HEK293 (cell line): ENCODE results near the gene CDH23.

ENCODE experiments used
- TCF7L2 ChIP-seq: IDR thresholded peaks from 2 replicates; pipeline ENCODE4 v1.6.1; 2011; ENCODE audit warnings: low read depth, mild to moderate bottlenecking, inconsistent platforms, low read length, moderate library complexity, borderline replicate concordance
- ZNF112 ChIP-seq: fragments of 450-650 bp; formaldehyde crosslinking; IDR thresholded peaks from 2 replicates; pipeline ENCODE4 v1.5.0; 2017; ENCODE audit warnings: missing biosample characterization, missing genetic modification characterization
- ZNF202 ChIP-seq: fragments of 450-650 bp; formaldehyde crosslinking; IDR thresholded peaks from 2 replicates; pipeline ENCODE4 v1.5.1; 2016; ENCODE audit warnings: missing biosample characterization, missing genetic modification characterization, borderline replicate concordance
- ZNF292 ChIP-seq: fragments of 450-650 bp; formaldehyde crosslinking; IDR thresholded peaks from 2 replicates; pipeline ENCODE4 v1.5.1; 2016; ENCODE audit warnings: low read depth, missing biosample characterization, missing genetic modification characterization, borderline replicate concordance
- ZNF311 ChIP-seq: fragments of 450-650 bp; formaldehyde crosslinking; IDR thresholded peaks from 2 replicates; pipeline ENCODE4 v1.5.1; 2017; ENCODE audit warnings: missing biosample characterization, missing genetic modification characterization, borderline replicate concordance
- ZNF768 ChIP-seq: fragments of 450-650 bp; formaldehyde crosslinking; IDR thresholded peaks from 2 replicates; pipeline ENCODE4 v1.5.1; 2018; ENCODE audit warnings: missing biosample characterization, mild to moderate bottlenecking, missing genetic modification characterization
- TF ChIP-seq, protein P1 (sequence below): fragments of 450-650 bp; formaldehyde crosslinking; optimal IDR thresholded peaks from 2 replicates; pipeline ENCODE3; 2016; ENCODE audit warnings: missing biosample characterization, mild to moderate bottlenecking, missing genetic modification characterization
- TF ChIP-seq, protein P2 (sequence below): fragments of 450-650 bp; formaldehyde crosslinking; IDR thresholded peaks from 2 replicates; pipeline ENCODE4 v1.5.1; 2016; ENCODE audit warnings: missing biosample characterization, missing genetic modification characterization
- TF ChIP-seq, protein P3 (sequence below): fragments of 450-650 bp; formaldehyde crosslinking; IDR thresholded peaks from 2 replicates; pipeline ENCODE4 v1.5.1; 2016; ENCODE audit warnings: missing biosample characterization, missing genetic modification characterization

DNA sequence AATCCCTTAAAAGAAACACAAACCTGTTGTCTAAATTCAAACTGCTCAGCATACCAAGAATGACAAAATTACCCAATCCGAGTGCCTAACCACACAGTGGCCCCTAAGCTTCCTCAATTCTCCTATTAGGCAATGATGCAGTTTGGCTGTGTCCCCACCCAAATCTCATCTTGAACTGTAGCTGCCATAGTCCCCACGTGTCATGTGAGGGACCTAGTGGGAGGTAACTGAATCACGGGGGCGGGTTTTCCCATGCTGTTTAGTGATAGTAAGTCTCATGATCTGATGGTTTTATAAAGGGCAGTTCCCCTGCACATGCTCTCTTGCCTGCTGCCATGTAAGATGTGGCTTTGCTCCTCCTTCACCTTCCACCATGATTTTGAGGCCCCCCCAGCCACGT, 432.5 kb downstream of the CDH23 start:
- TF ChIP-seq, protein P1, sequence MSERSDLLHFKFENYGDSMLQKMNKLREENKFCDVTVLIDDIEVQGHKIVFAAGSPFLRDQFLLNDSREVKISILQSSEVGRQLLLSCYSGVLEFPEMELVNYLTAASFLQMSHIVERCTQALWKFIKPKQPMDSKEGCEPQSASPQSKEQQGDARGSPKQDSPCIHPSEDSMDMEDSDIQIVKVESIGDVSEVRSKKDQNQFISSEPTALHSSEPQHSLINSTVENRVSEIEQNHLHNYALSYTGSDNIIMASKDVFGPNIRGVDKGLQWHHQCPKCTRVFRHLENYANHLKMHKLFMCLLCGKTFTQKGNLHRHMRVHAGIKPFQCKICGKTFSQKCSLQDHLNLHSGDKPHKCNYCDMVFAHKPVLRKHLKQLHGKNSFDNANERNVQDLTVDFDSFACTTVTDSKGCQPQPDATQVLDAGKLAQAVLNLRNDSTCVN, result no peak
- TF ChIP-seq, protein P2, sequence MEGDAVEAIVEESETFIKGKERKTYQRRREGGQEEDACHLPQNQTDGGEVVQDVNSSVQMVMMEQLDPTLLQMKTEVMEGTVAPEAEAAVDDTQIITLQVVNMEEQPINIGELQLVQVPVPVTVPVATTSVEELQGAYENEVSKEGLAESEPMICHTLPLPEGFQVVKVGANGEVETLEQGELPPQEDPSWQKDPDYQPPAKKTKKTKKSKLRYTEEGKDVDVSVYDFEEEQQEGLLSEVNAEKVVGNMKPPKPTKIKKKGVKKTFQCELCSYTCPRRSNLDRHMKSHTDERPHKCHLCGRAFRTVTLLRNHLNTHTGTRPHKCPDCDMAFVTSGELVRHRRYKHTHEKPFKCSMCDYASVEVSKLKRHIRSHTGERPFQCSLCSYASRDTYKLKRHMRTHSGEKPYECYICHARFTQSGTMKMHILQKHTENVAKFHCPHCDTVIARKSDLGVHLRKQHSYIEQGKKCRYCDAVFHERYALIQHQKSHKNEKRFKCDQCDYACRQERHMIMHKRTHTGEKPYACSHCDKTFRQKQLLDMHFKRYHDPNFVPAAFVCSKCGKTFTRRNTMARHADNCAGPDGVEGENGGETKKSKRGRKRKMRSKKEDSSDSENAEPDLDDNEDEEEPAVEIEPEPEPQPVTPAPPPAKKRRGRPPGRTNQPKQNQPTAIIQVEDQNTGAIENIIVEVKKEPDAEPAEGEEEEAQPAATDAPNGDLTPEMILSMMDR (tag by site-specific recombination), result no peak
- no peak for TF ChIP-seq TCF7L2
- TF ChIP-seq ZNF112 (tag by site-specific recombination), result no peak
- TF ChIP-seq, protein P3, sequence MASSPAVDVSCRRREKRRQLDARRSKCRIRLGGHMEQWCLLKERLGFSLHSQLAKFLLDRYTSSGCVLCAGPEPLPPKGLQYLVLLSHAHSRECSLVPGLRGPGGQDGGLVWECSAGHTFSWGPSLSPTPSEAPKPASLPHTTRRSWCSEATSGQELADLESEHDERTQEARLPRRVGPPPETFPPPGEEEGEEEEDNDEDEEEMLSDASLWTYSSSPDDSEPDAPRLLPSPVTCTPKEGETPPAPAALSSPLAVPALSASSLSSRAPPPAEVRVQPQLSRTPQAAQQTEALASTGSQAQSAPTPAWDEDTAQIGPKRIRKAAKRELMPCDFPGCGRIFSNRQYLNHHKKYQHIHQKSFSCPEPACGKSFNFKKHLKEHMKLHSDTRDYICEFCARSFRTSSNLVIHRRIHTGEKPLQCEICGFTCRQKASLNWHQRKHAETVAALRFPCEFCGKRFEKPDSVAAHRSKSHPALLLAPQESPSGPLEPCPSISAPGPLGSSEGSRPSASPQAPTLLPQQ (tag by site-specific recombination), result no peak
- TF ChIP-seq ZNF768 (tag by site-specific recombination), result no peak
- no peak for TF ChIP-seq ZNF202 (tag by site-specific recombination)
- no peak for TF ChIP-seq ZNF292 (tag by site-specific recombination)
- TF ChIP-seq ZNF311 (tag by site-specific recombination), result no peak
